ENCODE measurements around the gene ANKRD31. TPM values are rescaled to one million over a fixed set of nuclear protein-coding genes. Genes with fewer than 3 reads are reported as not detected.
"Not testable (repeated sequence)": the region's sequence is repeated elsewhere in the genome, so short reads cannot be mapped to it uniquely, and the experiment has no call there.

ANKRD31 gene
- total RNA-seq, 4 donors from 2014 or later: 0.12 to 0.79 (median 0.37) TPM

DNA sequence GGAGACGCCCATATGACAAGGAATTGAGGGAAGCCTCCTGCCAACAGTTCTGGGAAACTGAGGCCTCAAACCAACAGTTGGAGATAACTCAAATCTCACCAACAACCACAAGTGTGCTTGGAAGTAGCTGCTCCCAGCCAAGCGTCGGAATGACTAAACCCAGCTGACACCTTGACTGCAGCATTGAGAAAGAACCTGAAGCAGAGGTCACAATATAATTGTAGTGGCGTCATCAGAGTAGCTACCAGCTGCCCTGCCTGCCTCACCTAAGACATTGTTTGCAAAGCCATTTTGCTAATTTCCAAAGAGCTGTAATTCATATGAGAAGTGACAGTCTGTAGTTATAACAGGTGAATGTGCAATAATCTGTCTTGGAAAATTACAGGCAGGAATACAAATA, 40.8 kb upstream of the ANKRD31 start:
- DNase-seq (ENCODE audit: low spot score) (no peak), ATAC-seq (ENCODE audit: low FRiP score) (no peak)
- TF ChIP-seq, protein P1, sequence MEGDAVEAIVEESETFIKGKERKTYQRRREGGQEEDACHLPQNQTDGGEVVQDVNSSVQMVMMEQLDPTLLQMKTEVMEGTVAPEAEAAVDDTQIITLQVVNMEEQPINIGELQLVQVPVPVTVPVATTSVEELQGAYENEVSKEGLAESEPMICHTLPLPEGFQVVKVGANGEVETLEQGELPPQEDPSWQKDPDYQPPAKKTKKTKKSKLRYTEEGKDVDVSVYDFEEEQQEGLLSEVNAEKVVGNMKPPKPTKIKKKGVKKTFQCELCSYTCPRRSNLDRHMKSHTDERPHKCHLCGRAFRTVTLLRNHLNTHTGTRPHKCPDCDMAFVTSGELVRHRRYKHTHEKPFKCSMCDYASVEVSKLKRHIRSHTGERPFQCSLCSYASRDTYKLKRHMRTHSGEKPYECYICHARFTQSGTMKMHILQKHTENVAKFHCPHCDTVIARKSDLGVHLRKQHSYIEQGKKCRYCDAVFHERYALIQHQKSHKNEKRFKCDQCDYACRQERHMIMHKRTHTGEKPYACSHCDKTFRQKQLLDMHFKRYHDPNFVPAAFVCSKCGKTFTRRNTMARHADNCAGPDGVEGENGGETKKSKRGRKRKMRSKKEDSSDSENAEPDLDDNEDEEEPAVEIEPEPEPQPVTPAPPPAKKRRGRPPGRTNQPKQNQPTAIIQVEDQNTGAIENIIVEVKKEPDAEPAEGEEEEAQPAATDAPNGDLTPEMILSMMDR (IDR thresholded peaks at IDR 0.05): no peak

DNA sequence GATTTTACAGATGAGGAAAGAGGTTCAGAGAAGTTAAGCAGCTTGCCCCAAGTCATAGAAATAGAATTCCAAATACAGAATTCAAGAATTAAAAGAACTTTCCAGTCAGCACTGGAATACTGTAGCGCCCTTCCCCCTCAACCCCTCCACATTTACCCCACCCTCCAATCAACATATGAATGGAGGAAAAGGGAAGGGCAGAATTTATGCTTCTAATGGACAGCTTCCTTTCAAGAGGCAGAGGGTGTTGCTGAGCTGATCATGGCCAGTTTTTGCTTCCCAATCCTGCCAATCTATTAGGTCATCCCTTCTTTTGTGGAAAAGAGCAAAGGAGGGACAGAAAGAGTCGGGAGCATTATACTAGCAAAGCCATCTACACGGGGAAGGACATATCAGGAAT, 39.1 kb upstream of the ANKRD31 start:
- no peak for DNase-seq (ENCODE audit: low spot score)
- TF ChIP-seq, protein P1 (IDR thresholded peaks at IDR 0.05): no peak

GRCh38 chr5:75275147-75275546, 38.5 kb upstream of the ANKRD31 start:
- DNase-seq (ENCODE audit: low spot score): no peak
- ATAC-seq (ENCODE audit: low FRiP score): no peak
- TF ChIP-seq, protein P1 (IDR thresholded peaks at IDR 0.05): no peak

More for the DNA sequence above, 39.1 kb upstream of the ANKRD31 start:
- no peak for ATAC-seq (ENCODE audit: low FRiP score)

DNA sequence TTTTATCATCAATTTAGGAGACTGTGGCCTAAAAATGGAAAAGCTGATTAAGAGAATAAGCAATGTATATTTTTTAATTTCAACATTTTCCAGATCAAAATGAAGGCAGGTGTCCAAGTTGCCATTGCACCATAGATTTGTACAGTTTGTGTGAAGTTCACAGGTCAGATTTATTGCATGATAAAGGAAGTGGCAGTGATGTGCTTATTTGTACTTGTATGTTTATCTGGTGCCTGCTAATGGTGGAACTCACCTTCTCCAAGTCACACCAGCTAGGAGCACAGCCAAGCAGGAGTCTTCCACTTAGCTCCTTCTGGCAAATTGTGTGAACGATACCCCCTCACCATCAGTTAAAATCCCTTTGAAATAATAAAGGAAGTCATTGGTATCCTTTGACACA, 37.8 kb upstream of the ANKRD31 start:
- ATAC-seq (ENCODE audit: low FRiP score): no peak
- TF ChIP-seq, protein P1 (IDR thresholded peaks at IDR 0.05): no peak
- DNase-seq (ENCODE audit: low spot score): no peak

GRCh38 chr5:75270605-75271004, 33.9 kb upstream of the ANKRD31 start:
- ATAC-seq (ENCODE audit: low FRiP score); DNase-seq (ENCODE audit: low spot score): not testable (repeated sequence)

DNA sequence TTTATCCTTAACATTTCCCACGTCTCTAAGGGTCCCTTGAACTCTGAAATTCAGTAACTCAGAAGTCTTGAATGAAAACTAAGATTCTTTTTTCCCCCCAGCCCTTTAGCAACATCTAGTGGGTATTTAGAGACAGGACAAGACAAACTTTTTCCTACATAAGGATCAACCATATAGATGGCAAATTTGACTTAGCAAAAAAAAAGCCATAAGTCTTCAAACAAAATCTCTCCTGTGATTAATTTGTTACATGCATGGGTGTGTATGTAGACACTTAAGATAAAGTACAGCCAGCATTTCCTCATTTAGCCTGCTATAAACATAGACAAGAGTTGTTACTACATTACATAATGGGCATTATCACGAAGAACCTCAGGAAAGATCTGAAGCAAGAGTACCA, 29.1 kb upstream of the ANKRD31 start:
- ATAC-seq (ENCODE audit: low FRiP score): no peak
- TF ChIP-seq, protein P1 (IDR thresholded peaks at IDR 0.05): no peak
- no peak for DNase-seq (ENCODE audit: low spot score)

GRCh38 chr5:75262271-75262670, 25.6 kb upstream of the ANKRD31 start:
- DNase-seq (ENCODE audit: low spot score): no peak
- TF ChIP-seq, protein P1 (IDR thresholded peaks at IDR 0.05): no peak
- ATAC-seq (ENCODE audit: low FRiP score): no peak

DNA sequence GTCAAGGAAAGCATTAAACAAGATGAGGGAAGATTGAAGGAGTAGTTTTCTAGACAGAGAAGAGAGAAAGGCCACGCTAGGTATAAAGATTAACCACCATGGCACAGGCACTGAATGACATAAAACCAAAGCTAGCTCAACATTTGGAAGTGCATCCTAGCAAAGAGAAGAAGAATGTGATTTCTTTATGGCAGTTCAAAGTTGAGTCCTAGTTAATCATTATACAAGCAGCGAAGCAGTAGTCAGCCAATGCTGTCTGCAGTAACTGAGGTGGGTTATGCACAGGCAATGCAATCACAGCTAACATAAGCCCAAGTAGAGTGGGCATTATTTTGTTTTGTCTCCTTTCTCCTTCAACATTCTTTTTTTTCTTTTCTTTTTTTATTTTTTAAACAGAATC, 24.0 kb upstream of the ANKRD31 start:
- DNase-seq (ENCODE audit: low spot score): no peak

GRCh38 chr5:75250452-75250851, 13.8 kb upstream of the ANKRD31 start:
- not testable (repeated sequence) for DNase-seq (ENCODE audit: low spot score); ATAC-seq (ENCODE audit: low FRiP score)

More for the DNA sequence above, 24.0 kb upstream of the ANKRD31 start:
- TF ChIP-seq, protein P1 (IDR thresholded peaks at IDR 0.05): no peak
- no peak for ATAC-seq (ENCODE audit: low FRiP score)
